Suppressor macrophage treated with lipopolysaccharide for 1 hour (primary cell): ENCODE data around the gene CD86.
A peak's percentile ranks its signal among the peaks of the same experiment; 100 is the strongest.

Experiments used
- DNase-seq, 3 donors: peaks; one replicate each; pipeline ENCODE4 v3.0.0-alpha.2; 2020 to 2022

The CD86 gene

DNA sequence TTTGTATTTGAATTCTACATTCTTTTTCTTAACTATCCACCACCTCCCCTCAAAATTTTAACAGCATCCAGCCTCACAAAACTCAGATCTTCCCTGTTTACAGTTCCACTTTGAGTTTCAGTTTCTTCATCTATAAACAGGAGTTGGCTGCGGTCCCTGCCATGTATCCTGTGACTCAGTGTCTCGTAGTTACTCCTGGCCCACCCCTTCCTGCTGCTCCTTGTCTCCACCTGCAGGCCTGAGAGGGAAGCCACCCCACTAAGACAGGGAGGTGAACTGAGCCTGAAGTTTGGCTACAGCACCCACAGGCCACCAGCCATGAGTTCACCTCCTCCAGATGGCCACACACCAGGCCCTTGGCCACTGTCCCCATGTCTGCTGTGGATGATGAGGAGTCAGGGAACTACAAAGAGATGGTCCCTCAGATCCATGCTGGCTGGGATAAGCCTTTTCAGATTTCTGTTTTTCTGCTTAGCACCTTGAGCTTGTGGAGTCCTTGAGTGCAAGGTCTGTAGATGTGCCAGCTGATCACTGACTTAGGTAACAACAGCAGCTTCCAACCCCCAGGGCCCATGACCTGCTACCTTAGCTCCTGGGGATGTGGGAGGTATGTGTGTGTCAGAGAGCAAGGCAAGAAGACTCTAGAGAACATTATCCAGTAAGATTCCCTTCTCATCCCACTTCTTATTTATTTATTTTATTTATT, 37.5 kb downstream of the CD86 start:
- DNase-seq = peak; percentile 78 to 91 (median 87)

- no peak for DNase-seq
Observed at GRCh38 chr3:122094125-122094524, 39.0 kb downstream of the CD86 start.

DNA sequence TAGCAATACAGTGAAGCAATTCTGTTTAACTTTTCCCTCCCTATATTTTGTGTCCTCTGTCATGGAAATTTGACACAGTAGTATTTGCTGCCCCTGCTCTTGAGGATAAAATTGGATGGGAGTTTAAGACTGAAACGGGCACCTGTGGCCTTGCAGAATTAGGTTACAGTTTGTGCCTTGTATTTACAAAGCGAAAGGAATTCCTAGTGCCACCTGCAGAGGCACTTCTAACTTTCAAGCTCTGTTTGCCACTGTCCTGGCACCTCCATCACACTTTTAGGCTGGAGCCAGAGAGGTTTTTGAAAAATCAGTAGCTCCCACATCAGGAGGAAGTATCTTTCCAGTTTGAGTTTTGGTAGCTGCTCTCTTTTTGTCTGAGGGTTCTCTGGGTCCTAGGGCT, 39.5 kb downstream of the CD86 start:
- no peak for DNase-seq

- DNase-seq = no peak
Observed at GRCh38 chr3:122097141-122097540, 42.0 kb downstream of the CD86 start.

- DNase-seq = no peak
Observed at GRCh38 chr3:122098611-122099010, 43.4 kb downstream of the CD86 start.

DNA sequence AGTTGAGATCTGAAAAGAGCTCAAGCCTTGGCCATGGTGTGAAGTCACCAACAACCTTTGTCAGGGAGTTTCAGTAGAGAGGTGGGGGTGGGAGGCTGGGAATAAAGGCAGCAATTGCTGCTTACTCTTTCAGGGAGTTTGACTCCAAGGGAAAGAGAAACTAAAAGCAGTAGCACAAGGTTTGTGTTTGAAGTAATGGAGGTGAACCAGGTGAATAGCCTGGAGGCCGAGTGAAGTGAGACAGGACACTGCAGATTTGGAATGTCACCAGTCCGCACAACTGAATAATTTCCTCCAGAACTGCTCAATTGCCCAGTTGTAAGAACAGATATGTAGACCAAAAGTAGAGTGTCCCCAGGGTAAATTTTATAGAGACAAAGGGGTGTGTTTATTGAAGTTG, 44.1 kb downstream of the CD86 start:
- no peak for DNase-seq

GRCh38 chr3:122100083-122100482, 44.9 kb downstream of the CD86 start:
- DNase-seq = no peak

DNA sequence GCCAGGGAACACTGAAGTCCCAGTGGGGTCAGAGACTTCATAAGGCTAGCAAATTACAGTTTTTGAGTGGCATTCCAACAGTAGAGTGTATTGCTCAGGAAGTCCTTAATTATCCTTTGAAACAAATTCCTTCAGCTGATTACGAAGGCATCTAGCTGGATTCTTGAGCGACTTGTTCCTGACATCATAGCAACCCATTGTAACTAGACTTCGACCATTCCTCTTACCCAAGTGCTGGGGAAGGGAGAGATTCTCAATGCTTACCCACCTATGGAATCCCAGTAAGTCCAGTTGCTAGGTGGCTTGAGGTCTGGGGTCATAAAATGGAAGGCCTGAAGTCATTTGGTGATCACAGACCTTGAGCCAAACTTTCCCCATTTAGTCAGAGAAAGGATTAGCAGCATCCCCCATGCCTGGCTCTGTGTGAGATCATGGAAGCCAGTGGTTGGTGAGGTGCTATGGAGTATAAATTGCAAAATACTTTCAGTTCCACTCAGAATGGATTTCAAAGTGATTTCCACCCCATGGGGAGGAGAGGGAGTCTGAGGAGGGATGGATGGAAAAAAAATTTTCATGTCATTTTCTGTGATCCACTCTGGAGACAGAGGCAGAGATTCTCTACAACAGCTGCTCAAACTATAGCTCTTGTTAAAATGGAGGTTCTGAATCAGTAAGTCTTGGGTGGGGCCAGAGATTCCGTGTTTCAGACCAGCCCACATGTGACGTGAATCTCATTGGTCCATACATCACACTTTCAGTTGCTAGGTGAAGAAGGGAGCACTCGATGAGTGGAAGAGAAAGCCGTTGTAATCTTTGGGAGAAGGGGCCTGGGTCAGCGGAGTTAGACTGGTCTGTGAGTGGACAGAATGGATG, 45.7 kb downstream of the CD86 start:
- peak; percentile 73 to 86 (median 74) for DNase-seq

- DNase-seq = peak; percentile 71 to 84 (median 71)
Observed at GRCh38 chr3:122101646-122102045, 46.5 kb downstream of the CD86 start.

DNA sequence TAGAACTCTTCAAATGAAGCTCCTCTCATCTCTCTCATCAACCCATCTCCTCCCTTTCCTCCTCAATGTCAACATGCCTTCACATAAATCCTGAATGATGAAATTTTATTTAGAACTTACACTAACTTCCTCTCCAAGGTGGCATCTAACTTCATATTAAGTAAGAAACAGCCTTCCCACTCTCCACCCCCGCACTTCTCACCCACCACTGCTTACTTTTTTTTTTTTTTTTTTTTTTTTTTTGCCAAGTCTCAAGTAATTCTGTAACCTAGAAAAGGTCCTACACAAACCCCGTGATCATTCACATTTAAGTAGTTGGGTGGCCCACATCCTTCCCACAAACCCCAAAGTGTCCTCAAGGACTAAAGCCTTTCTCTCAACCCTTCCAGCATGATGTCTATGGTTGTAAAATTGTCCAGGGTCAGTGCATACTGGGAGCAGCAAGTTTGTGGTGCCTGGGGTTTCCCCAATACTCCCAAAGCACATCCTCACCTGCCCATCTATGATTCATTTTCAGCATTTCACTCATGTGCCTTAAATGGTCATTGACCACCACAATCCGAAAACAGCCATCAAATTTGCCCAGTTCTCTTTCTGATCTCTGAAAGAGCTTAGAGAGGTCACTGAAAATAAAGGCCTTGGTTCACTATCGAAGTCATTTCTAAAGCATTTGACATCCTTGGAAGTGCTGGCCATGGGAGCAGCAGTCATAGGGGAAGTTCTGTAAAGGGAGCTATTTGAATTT, 47.2 kb downstream of the CD86 start:
- peak; percentile 75 to 80 (median 77) for DNase-seq

DNA sequence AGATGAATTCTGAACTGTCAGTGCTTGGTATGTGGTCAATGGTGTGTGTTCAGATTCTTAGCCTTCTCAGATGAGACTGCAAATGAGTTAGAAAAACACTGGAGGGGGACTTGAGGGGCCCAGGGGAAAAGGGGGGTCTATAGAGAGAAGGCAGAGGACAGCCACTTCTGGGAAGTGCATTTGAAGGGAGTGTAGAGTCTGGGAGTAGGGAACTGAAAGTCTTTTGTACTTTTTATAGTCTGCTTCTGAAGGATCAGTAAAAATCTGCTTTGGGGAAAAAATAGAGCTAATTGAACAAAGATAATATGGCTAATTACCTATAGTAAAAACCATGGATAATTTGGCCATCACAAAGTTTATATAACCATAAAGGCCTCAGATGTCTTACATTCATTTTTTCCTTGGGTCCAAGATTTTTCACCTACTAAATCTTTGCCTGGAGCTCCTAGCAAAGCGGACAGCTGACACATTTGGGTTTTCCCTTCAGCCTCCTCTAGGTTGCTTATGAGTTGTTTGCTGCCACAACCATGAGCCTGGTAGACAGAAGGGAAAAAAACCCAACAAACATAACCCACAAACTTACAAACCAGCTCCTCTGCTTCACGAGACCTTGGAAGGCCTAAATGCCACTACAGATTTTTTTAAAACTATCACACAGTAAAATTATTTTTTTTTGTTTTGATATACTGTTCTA, 48.8 kb downstream of the CD86 start:
- DNase-seq = peak; percentile 42 to 54 (median 42)

GRCh38 chr3:122104515-122105194, 49.5 kb downstream of the CD86 start:
- no peak for DNase-seq

DNA sequence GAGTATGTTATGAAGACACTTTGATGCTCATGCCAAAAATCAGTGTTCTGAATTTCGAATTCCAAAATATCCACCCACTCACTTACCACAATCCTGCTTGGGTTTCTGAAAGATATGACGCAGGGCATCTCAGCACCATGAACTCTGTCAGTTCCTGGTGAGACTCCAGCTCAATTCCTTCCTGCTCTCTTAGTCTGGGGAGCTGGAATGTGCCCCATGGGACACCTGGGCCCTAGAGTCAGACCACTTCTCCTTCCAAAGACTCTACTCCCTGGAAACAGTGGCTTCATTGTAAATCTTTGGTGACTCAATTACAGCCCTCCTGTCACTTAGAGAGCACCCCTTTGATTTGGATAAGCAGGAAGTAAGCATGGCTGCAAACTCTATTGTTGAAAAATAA, 50.5 kb downstream of the CD86 start:
- no peak for DNase-seq

- no peak for DNase-seq
Observed at GRCh38 chr3:122107171-122107570, 52.0 kb downstream of the CD86 start.

GRCh38 chr3:122111974-122112373, 56.8 kb downstream of the CD86 start:
- DNase-seq = no peak

DNA sequence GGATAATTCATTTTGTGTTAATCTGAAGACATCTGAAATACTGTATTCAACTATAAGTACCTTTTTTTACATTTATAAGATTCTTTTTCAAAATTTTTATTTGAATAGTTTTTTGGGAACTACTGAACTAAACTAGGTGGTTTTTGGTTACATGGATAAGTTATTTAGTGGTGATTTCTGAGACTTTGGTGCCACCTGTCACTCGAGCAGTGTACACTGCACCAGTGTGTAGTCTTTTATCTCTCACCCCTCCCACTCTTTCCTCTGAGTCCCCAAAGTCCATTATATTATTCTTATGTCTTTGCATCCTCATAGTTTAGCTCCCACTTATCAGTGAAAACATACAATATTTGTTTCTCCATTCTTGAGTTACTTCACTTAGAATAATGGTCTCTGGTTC, 57.6 kb downstream of the CD86 start:
- DNase-seq = no peak

GRCh38 chr3:122123850-122124249, 68.7 kb downstream of the CD86 start:
- DNase-seq = peak; percentile 39 to 56 (median 52)

DNA sequence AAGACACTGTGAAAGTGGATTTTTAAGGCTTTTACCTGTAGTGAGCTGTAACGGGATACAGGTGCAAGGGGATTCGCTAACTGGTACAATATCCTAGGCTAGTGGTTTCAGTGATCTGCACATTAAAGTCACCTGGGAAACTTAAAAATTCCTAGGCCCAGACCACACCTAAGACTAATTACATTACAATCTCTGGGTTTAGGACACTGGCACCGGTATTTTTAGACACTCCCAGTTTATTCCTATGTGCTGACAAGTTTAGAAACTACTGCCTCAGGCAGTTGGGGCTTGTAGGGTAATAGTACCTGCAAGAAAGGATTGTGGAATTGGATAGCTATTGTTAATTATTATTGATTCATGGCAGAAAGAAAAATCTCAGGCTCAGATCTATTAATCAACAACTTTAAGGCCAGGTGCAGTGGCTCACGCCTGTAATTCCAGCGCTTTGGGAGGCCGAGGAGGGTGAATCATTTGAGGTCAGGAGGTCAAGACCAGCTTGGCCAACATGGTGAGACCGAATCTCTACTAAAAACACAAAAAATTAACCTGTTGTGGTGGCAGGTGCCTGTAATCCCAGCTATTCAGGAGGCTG, 77.9 kb downstream of the CD86 start:
- DNase-seq = no peak

- peak; percentile 29 to 47 (median 44) for DNase-seq
Observed at GRCh38 chr3:122146466-122146865, 91.3 kb downstream of the CD86 start.

- DNase-seq = no peak
Observed at GRCh38 chr3:122148941-122149627, 93.9 kb downstream of the CD86 start.

- peak in 2 of 3 donors; percentile 27 to 51 for DNase-seq
Observed at GRCh38 chr3:122151480-122151879, 96.3 kb downstream of the CD86 start.
